GM19438 (cell line): ENCODE measurements around the gene OXCT1.
"Not testable (repeated sequence)": the region's sequence is repeated elsewhere in the genome, so short reads cannot be mapped to it uniquely, and the experiment has no call there.

ENCODE experiments used
- ATAC-seq: cut with Tn5 transposase; IDR thresholded peaks from one replicate; pipeline ENCODE4 v1.9.1; 2021; ENCODE audit warnings: low read depth; ENCODE audit not compliant: unreplicated experiment

Gene OXCT1

GRCh38 chr5:41832430-41832829, 37.8 kb downstream of the OXCT1 start:
- no peak for ATAC-seq

GRCh38 chr5:41831155-41831554, 39.1 kb downstream of the OXCT1 start:
- ATAC-seq: peak; percentile 84

- ATAC-seq: no peak
Observed at GRCh38 chr5:41827792-41828191, 42.4 kb downstream of the OXCT1 start.

GRCh38 chr5:41822036-41822435, 48.2 kb downstream of the OXCT1 start:
- no peak for ATAC-seq

GRCh38 chr5:41821051-41821450, 49.2 kb downstream of the OXCT1 start:
- no peak for ATAC-seq

- no peak for ATAC-seq
Observed at GRCh38 chr5:41820150-41820549, 50.1 kb downstream of the OXCT1 start.

- no peak for ATAC-seq
Observed at GRCh38 chr5:41817625-41818301, 52.5 kb downstream of the OXCT1 start.

- ATAC-seq: no peak
Observed at GRCh38 chr5:41815663-41816229, 54.5 kb downstream of the OXCT1 start.

GRCh38 chr5:41815261-41815660, 55.0 kb downstream of the OXCT1 start:
- ATAC-seq: no peak

GRCh38 chr5:41814306-41814705, 55.9 kb downstream of the OXCT1 start:
- not testable (repeated sequence) for ATAC-seq

- no peak for ATAC-seq
Observed at GRCh38 chr5:41812156-41812555, 58.1 kb downstream of the OXCT1 start.

GRCh38 chr5:41809128-41809527, 61.1 kb downstream of the OXCT1 start:
- ATAC-seq: no peak

- ATAC-seq: no peak
Observed at GRCh38 chr5:41808294-41808693, 61.9 kb downstream of the OXCT1 start.

GRCh38 chr5:41797662-41798061, 72.6 kb downstream of the OXCT1 start:
- ATAC-seq: no peak

- no peak for ATAC-seq
Observed at GRCh38 chr5:41796061-41796460, 74.2 kb downstream of the OXCT1 start.

- no peak for ATAC-seq
Observed at GRCh38 chr5:41795125-41795524, 75.1 kb downstream of the OXCT1 start.

GRCh38 chr5:41794471-41794870, 75.8 kb downstream of the OXCT1 start:
- no peak for ATAC-seq

GRCh38 chr5:41793141-41793770, 77.0 kb downstream of the OXCT1 start:
- ATAC-seq: no peak

GRCh38 chr5:41790038-41790776, 80.0 kb downstream of the OXCT1 start:
- ATAC-seq: no peak

- ATAC-seq: no peak
Observed at GRCh38 chr5:41789434-41789833, 80.8 kb downstream of the OXCT1 start.

GRCh38 chr5:41788941-41789368, 81.3 kb downstream of the OXCT1 start:
- no peak for ATAC-seq
